ENCODE results near the gene SLC6A9.

The SLC6A9 gene

GRCh38 chr1:43969416-43969745, 61.9 kb downstream of the SLC6A9 start:
- DNase-seq (ENCODE audit: extremely low read depth, low read depth), result no peak
- no peak for TF ChIP-seq CTCF (IDR thresholded peaks at IDR 0.05; ENCODE audit: low read depth, low read length, missing control alignments)
- H3K4me3 ChIP-seq (replicated peaks; ENCODE audit: low read depth, low read length), result no peak overlapping the region

GRCh38 chr1:43968348-43968948, 62.8 kb downstream of the SLC6A9 start:
- no peak for TF ChIP-seq CTCF (IDR thresholded peaks at IDR 0.05; ENCODE audit: low read depth, low read length, missing control alignments)
- no peak for DNase-seq (ENCODE audit: extremely low read depth, low read depth)
- no peak overlapping the region for H3K4me3 ChIP-seq (replicated peaks; ENCODE audit: low read depth, low read length)

GRCh38 chr1:43965316-43965715, 65.9 kb downstream of the SLC6A9 start:
- no peak for DNase-seq (ENCODE audit: extremely low read depth, low read depth)
- no peak for TF ChIP-seq CTCF (IDR thresholded peaks at IDR 0.05; ENCODE audit: low read depth, low read length, missing control alignments)
- no peak overlapping the region for H3K4me3 ChIP-seq (replicated peaks; ENCODE audit: low read depth, low read length)

GRCh38 chr1:43963890-43964289, 67.4 kb downstream of the SLC6A9 start:
- no peak for TF ChIP-seq CTCF (IDR thresholded peaks at IDR 0.05; ENCODE audit: low read depth, low read length, missing control alignments)
- no peak for DNase-seq (ENCODE audit: extremely low read depth, low read depth)
- H3K4me3 ChIP-seq (replicated peaks; ENCODE audit: low read depth, low read length), result no peak overlapping the region

GRCh38 chr1:43963006-43963405, 68.3 kb downstream of the SLC6A9 start:
- no peak overlapping the region for H3K4me3 ChIP-seq (replicated peaks; ENCODE audit: low read depth, low read length)
- DNase-seq (ENCODE audit: extremely low read depth, low read depth), result no peak
- TF ChIP-seq CTCF (IDR thresholded peaks at IDR 0.05; ENCODE audit: low read depth, low read length, missing control alignments), result no peak

- H3K4me3 ChIP-seq (replicated peaks; ENCODE audit: low read depth, low read length), result no peak overlapping the region
- DNase-seq (ENCODE audit: extremely low read depth, low read depth), result no peak
- no peak for TF ChIP-seq CTCF (IDR thresholded peaks at IDR 0.05; ENCODE audit: low read depth, low read length, missing control alignments)
These were observed 68.9 kb downstream of the SLC6A9 start for GRCh38 chr1:43962324-43962723.

GRCh38 chr1:43961692-43962091, 69.6 kb downstream of the SLC6A9 start:
- no peak overlapping the region for H3K4me3 ChIP-seq (replicated peaks; ENCODE audit: low read depth, low read length)
- DNase-seq (ENCODE audit: extremely low read depth, low read depth), result no peak
- TF ChIP-seq CTCF (IDR thresholded peaks at IDR 0.05; ENCODE audit: low read depth, low read length, missing control alignments), result no peak

Data from HFF-Myc (cell line).